GM12878 (cell line): ENCODE results near the gene RSPO4. TPM values are rescaled to one million over a fixed set of nuclear protein-coding genes. Genes with fewer than 3 reads are reported as not detected.

Experiments used
- ATAC-seq: fragments of 200-7000 bp; cut with Tn5 transposase; 3 replicates; pipeline ENCODE4 v1.9.1; 2020; ENCODE audit warnings: mild to moderate bottlenecking, moderate library complexity
- BruUV-seq: library from RNA; stranded (reverse); fragments of 400-500 nt; replicated peaks from 2 replicates; lab custom pipeline; 2021; lab: Mats Ljungman, UMichigan
- CTCF ChIA-PET: fragments of 300-600 bp; sonication (Branson Sonifier 250); formaldehyde crosslinking; extraction: SDS; loops from one replicate; lab custom pipeline; 2021; ENCODE audit warnings: inconsistent platforms; lab: Yijun Ruan, JAX
- POLR2A ChIA-PET: fragments of 350-600 bp; formaldehyde crosslinking; extraction: SDS; loops from one replicate; lab custom pipeline; 2021; ENCODE audit warnings: inconsistent platforms; lab: Charles Lee
- RAD21 ChIA-PET: fragments of 300-600 bp; sonication (Branson Sonifier 250); formaldehyde crosslinking; loops from one replicate; lab custom pipeline; 2023; ENCODE audit warnings: antibody characterized with exemption; ENCODE audit not compliant: unreplicated experiment; lab: Charles Lee
- SMC1A ChIA-PET: fragments of 300-600 bp; sonication (Branson Sonifier 250); formaldehyde crosslinking; loops from one replicate; lab custom pipeline; 2023; ENCODE audit not compliant: unreplicated experiment, uncharacterized antibody; lab: Charles Lee
- DNase-seq: peaks from one replicate; pipeline ENCODE4 v3.0.0-alpha.2; 2011; ENCODE audit warnings: low read depth, low spot score
- FAIRE-seq: peaks from 3 replicates; lab custom pipeline; 2011; peaks lifted over from hg19 to GRCh38; lab: Jason Lieb, UNC
- H2AFZ ChIP-seq: 2 replicates; pipeline ENCODE4 v1.6.0; 2011; ENCODE audit warnings: low read depth, low read length, control low read depth; ENCODE audit not compliant: control insufficient read depth
- H3K27ac ChIP-seq: 2 replicates; pipeline ENCODE4 v1.5.1; 2011; ENCODE audit warnings: control low read depth; ENCODE audit not compliant: control insufficient read depth, insufficient read depth
- H3K27me3 ChIP-seq, 2 experiments: replicated peaks in 1 of 2; 2 replicates each; pipeline versions ENCODE4 v1.6.0 to v1.6.1; 2011; ENCODE audit warnings: low read length in 1 of 2; ENCODE audit not compliant: control insufficient read depth in 2 of 2, insufficient read depth in 2 of 2
- H3K36me3 ChIP-seq, 2 experiments: 2 replicates each; pipeline ENCODE4 v1.5.1; 2011; ENCODE audit warnings: low read length in 1 of 2; ENCODE audit not compliant: control insufficient read depth in 2 of 2, insufficient read depth in 2 of 2
- H3K4me1 ChIP-seq: 2 replicates; pipeline ENCODE4 v1.6.1; 2011; ENCODE audit warnings: mild to moderate bottlenecking, low read length, moderate library complexity, mixed read lengths; ENCODE audit not compliant: control insufficient read depth, insufficient read depth
- H3K4me2 ChIP-seq: 2 replicates; pipeline ENCODE4 v1.6.0; 2011; ENCODE audit warnings: control low read depth; ENCODE audit not compliant: control insufficient read depth, insufficient read depth
- H3K4me3 ChIP-seq: fragments of 200-600 bp; sonication (generic); 2 replicates; pipeline ENCODE4 v1.5.1; 2016
- H3K79me2 ChIP-seq: 2 replicates; pipeline ENCODE4 v1.6.0; 2011; ENCODE audit warnings: low read length; ENCODE audit not compliant: control insufficient read depth, insufficient read depth
- H3K9ac ChIP-seq: 2 replicates; pipeline ENCODE4 v1.8.0; 2011; ENCODE audit warnings: low read length, control low read depth, mixed read lengths; ENCODE audit not compliant: control insufficient read depth, insufficient read depth
- H3K9me3 ChIP-seq: replicated peaks from 3 replicates; pipeline ENCODE4 v1.5.1; 2011; ENCODE audit warnings: mild to moderate bottlenecking, low read length; ENCODE audit not compliant: control insufficient read depth, insufficient read depth
- H4K20me1 ChIP-seq: 2 replicates; pipeline ENCODE4 v1.6.0; 2011; ENCODE audit not compliant: control insufficient read depth, insufficient read depth
- BRCA1 ChIP-seq: IDR thresholded peaks from 2 replicates; pipeline ENCODE4 v1.6.1; 2011; ENCODE audit warnings: low read depth, low read length, improper control_type of control experiment
- EZH2 ChIP-seq: IDR thresholded peaks from 2 replicates; pipeline ENCODE4 v1.6.1; 2012; ENCODE audit warnings: low read depth, mild to moderate bottlenecking, control low read depth, inconsistent platforms, low read length, borderline replicate concordance; ENCODE audit not compliant: control insufficient read depth
- GABPA ChIP-seq: IDR thresholded peaks from 2 replicates; pipeline ENCODE4 v1.6.1; 2014; ENCODE audit warnings: antibody characterized with exemption, low read depth, mild to moderate bottlenecking, inconsistent platforms
- GATAD2B ChIP-seq: fragments of 450-650 bp; conservative IDR thresholded peaks from 2 replicates; pipeline ENCODE4 v1.6.1; 2017; ENCODE audit warnings: low read depth, mild to moderate bottlenecking, moderate library complexity
- MTA3 ChIP-seq: IDR thresholded peaks from 2 replicates; pipeline ENCODE4 v1.6.1; 2012; ENCODE audit warnings: low read length, inconsistent platforms, borderline replicate concordance
- NR2F1 ChIP-seq: fragments of 450-650 bp; conservative IDR thresholded peaks from 2 replicates; pipeline ENCODE4 v1.6.1; 2017; ENCODE audit warnings: mild to moderate bottlenecking
- NRF1 ChIP-seq: conservative IDR thresholded peaks from 2 replicates; pipeline ENCODE4 v1.6.1; 2011; ENCODE audit warnings: mild to moderate bottlenecking, low read depth, low read length, improper control_type of control experiment
- POU2F2 ChIP-seq: IDR thresholded peaks from 3 replicates; pipeline ENCODE4 v1.6.1; 2011; ENCODE audit warnings: low read depth, mild to moderate bottlenecking, low read length, borderline replicate concordance
- RBBP5 ChIP-seq: fragments of 200-600 bp; sonication (generic); conservative IDR thresholded peaks from 2 replicates; pipeline ENCODE4 v1.6.1; 2016
- RCOR1 ChIP-seq: conservative IDR thresholded peaks from 2 replicates; pipeline ENCODE4 v1.6.1; 2012; ENCODE audit warnings: low read depth, low read length, improper control_type of control experiment
- RELA ChIP-seq: fragments of 450-650 bp; IDR thresholded peaks from 2 replicates; pipeline ENCODE4 v1.8.0; 2014; ENCODE audit warnings: borderline replicate concordance; ENCODE audit not compliant: partially characterized antibody
- SREBF1 ChIP-seq: IDR thresholded peaks from 2 replicates; pipeline ENCODE4 v1.6.1; 2012; ENCODE audit warnings: mild to moderate bottlenecking, low read length
- SREBF2 ChIP-seq: IDR thresholded peaks from 2 replicates; pipeline ENCODE4 v1.6.1; 2012; ENCODE audit warnings: mild to moderate bottlenecking, low read length
- SUPT20H ChIP-seq: IDR thresholded peaks from 2 replicates; pipeline ENCODE4 v1.6.1; 2011; ENCODE audit warnings: low read depth, mild to moderate bottlenecking, low read length, moderate library complexity, borderline replicate concordance; ENCODE audit not compliant: control insufficient read depth
- TCF3 ChIP-seq: IDR thresholded peaks from 2 replicates; pipeline ENCODE4 v1.6.1; 2012; ENCODE audit warnings: low read depth, mild to moderate bottlenecking, low read length, borderline replicate concordance; ENCODE audit not compliant: insufficient read depth
- WGBS: methylation state at CpG from one replicate; pipeline ENCODE4 v1.1.6; 2016; ENCODE audit warnings: low lambda C conversion rate; ENCODE audit not compliant: insufficient replicate concordance, insufficient coverage; ENCODE audit errors: missing lambda C conversion rate; 5-methylcytosine and 5-hydroxymethylcytosine counted together
- in situ Hi-C: fragments of 300-500 bp; cut with MboI; formaldehyde crosslinking; loops from 9 replicates; pipeline ENCODE4 v1.14.3; 2018; ENCODE audit warnings: mixed read lengths
- intact Hi-C: fragments of 100-400 bp; cut with micrococcal nuclease; formaldehyde crosslinking; loops from one replicate; pipeline ENCODE4 v1.14.2; 2022; ENCODE audit not compliant: unreplicated experiment
- polyA plus RNA-seq, 11 experiments: library from polyadenylated mRNA; depleted of rRNA in 4 of 11; unstranded in 6 of 11; stranded (reverse) in 5 of 11; fragments of >200 nt; fragmentation: Nextera tagmentation in 4 of 11; fragmentation: Illumina TruSeq in 1 of 11; extraction: Ambion mirVana in 4 of 11; extraction: Trizol in 1 of 11; gene quantifications; 1 replicate in 1 of 11; 2 replicates in 10 of 11; pipeline versions ENCODE4 v1.2.1 to v1.2.3, GENCODE V29; 2011 to 2016; ENCODE audit warnings: inconsistent platforms in 2 of 11, missing spikeins in 2 of 11, low read depth in 1 of 11
- total RNA-seq, 4 experiments: library from RNA; depleted of rRNA in 3 of 4; stranded (reverse); fragments of >200 nt in 3 of 4; fragmentation: Illumina TruSeq in 1 of 4; extraction: Trizol in 1 of 4; gene quantifications; 2 replicates each; pipeline versions ENCODE4 v1.2.1 to v1.2.3, GENCODE V29; 2013 to 2021
- TF ChIP-seq, protein P1 (sequence below): fragments of 450-650 bp; IDR thresholded peaks from 2 replicates; pipeline ENCODE4 v1.6.1; 2017; ENCODE audit warnings: antibody characterized with exemption, mild to moderate bottlenecking, moderate library complexity
- TF ChIP-seq, protein P2 (sequence below): fragments of 450-650 bp; IDR thresholded peaks from 2 replicates; pipeline ENCODE4 v1.6.1; 2018; ENCODE audit warnings: borderline replicate concordance, mild to moderate bottlenecking; ENCODE audit not compliant: partially characterized antibody
- TF ChIP-seq, protein P3 (sequence below): fragments of 450-650 bp; IDR thresholded peaks from 2 replicates; pipeline ENCODE4 v1.6.1; 2016; ENCODE audit warnings: mild to moderate bottlenecking
- TF ChIP-seq, protein P4 (sequence below): IDR thresholded peaks from 2 replicates; pipeline ENCODE4 v1.6.1; 2011; ENCODE audit warnings: low read depth, low read length, improper control_type of control experiment, borderline replicate concordance

The RSPO4 gene
- total and polyA plus RNA-seq, 10 of the 15 experiments (the other 5 are each of a cell fraction or from before 2014, with no cell fraction given) = 0.06 TPM; not detected in 9

DNA sequence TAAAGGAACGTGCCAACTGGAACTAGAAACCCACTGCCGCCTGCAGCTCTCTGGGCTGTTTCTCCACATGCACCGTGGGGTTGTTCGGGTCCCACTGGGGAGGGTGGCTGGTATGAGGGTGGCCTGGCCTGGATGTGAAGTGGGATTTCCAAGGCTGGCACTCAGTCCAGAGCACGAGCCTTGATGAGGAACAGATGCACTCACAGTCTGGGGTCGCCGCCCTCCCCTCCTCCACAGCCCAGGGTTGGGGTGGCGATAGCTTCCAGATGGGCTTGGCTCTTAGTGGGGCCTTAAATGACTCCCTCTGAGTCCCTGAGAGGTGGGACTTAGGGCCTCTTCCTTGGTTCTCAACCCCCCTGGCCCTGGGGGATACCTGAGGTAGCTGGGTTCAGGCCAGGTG is 55.3 kb downstream of the RSPO4 start:
- DNase-seq = no peak
- H3K4me1 ChIP-seq = no peaks in the 10 kb centered on the region
- no TSS peak for BruUV-seq
- no peaks in the 10 kb centered on the region for H3K9me3 ChIP-seq
- ChIA-PET SMC1A (interaction anchor here (2.3 kb wide), 1 partner anchor 10 kb away, joined by 7 read pairs; no protein-coding TSS in a partner anchor), POLR2A (no interaction called here), RAD21 (no interaction called here), CTCF (interaction anchor here (1.3 to 1.7 kb wide), 2 partner anchors 9 to 10 kb away, joined by 3 to 8 read pairs; no protein-coding TSS in a partner anchor)
- H3K4me3 ChIP-seq = no peak overlapping the region
- in situ Hi-C loops (no loop called here), intact Hi-C loops (no loop called here)
- no peak for ATAC-seq
- no peak for FAIRE-seq
- no peaks in the 10 kb centered on the region for H3K36me3 ChIP-seq
- TF ChIP-seq RCOR1 = no peak
- TF ChIP-seq GABPA = no peak
- TF ChIP-seq, protein P1, sequence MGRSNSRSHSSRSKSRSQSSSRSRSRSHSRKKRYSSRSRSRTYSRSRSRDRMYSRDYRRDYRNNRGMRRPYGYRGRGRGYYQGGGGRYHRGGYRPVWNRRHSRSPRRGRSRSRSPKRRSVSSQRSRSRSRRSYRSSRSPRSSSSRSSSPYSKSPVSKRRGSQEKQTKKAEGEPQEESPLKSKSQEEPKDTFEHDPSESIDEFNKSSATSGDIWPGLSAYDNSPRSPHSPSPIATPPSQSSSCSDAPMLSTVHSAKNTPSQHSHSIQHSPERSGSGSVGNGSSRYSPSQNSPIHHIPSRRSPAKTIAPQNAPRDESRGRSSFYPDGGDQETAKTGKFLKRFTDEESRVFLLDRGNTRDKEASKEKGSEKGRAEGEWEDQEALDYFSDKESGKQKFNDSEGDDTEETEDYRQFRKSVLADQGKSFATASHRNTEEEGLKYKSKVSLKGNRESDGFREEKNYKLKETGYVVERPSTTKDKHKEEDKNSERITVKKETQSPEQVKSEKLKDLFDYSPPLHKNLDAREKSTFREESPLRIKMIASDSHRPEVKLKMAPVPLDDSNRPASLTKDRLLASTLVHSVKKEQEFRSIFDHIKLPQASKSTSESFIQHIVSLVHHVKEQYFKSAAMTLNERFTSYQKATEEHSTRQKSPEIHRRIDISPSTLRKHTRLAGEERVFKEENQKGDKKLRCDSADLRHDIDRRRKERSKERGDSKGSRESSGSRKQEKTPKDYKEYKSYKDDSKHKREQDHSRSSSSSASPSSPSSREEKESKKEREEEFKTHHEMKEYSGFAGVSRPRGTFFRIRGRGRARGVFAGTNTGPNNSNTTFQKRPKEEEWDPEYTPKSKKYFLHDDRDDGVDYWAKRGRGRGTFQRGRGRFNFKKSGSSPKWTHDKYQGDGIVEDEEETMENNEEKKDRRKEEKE = no peak
- no peak for TF ChIP-seq EZH2
- no peak for TF ChIP-seq POU2F2
- no peak for TF ChIP-seq RELA
- no peak for TF ChIP-seq SREBF1
- no peak for TF ChIP-seq SREBF2
- TF ChIP-seq GATAD2B = no peak
- TF ChIP-seq, protein P2, sequence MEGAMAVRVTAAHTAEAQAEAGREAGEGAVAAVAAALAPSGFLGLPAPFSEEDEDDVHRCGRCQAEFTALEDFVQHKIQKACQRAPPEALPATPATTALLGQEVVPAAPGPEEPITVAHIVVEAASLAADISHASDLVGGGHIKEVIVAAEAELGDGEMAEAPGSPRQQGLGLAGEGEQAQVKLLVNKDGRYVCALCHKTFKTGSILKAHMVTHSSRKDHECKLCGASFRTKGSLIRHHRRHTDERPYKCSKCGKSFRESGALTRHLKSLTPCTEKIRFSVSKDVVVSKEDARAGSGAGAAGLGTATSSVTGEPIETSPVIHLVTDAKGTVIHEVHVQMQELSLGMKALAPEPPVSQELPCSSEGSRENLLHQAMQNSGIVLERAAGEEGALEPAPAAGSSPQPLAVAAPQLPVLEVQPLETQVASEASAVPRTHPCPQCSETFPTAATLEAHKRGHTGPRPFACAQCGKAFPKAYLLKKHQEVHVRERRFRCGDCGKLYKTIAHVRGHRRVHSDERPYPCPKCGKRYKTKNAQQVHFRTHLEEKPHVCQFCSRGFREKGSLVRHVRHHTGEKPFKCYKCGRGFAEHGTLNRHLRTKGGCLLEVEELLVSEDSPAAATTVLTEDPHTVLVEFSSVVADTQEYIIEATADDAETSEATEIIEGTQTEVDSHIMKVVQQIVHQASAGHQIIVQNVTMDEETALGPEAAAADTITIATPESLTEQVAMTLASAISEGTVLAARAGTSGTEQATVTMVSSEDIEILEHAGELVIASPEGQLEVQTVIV = no peak
- TF ChIP-seq NR2F1 = no peak
- no peak for TF ChIP-seq TCF3
- no peak for TF ChIP-seq RBBP5
- TF ChIP-seq, protein P3, sequence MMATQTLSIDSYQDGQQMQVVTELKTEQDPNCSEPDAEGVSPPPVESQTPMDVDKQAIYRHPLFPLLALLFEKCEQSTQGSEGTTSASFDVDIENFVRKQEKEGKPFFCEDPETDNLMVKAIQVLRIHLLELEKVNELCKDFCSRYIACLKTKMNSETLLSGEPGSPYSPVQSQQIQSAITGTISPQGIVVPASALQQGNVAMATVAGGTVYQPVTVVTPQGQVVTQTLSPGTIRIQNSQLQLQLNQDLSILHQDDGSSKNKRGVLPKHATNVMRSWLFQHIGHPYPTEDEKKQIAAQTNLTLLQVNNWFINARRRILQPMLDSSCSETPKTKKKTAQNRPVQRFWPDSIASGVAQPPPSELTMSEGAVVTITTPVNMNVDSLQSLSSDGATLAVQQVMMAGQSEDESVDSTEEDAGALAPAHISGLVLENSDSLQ = no peak
- TF ChIP-seq, protein P4, sequence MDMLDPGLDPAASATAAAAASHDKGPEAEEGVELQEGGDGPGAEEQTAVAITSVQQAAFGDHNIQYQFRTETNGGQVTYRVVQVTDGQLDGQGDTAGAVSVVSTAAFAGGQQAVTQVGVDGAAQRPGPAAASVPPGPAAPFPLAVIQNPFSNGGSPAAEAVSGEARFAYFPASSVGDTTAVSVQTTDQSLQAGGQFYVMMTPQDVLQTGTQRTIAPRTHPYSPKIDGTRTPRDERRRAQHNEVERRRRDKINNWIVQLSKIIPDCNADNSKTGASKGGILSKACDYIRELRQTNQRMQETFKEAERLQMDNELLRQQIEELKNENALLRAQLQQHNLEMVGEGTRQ = no peak
- no peak for TF ChIP-seq BRCA1
- TF ChIP-seq MTA3 = no peak
- no peak for TF ChIP-seq SUPT20H
- TF ChIP-seq NRF1 = no peak
- H2AFZ ChIP-seq = no peak overlapping the region
- no peaks in the 10 kb centered on the region for H3K79me2 ChIP-seq
- no peaks in the 10 kb centered on the region; a peak in 2 of 4 replicates for H3K27me3 ChIP-seq
- no peak overlapping the region for H3K27ac ChIP-seq
- no peak overlapping the region for H3K9ac ChIP-seq
- no peaks in the 10 kb centered on the region for H4K20me1 ChIP-seq
- WGBS = 48% methylated on average over 8 of the region's 8 CpGs
- H3K4me2 ChIP-seq = no peak overlapping the region
